GM18519 (cell line): ENCODE data around the gene DDX20.

Experiments used
- ATAC-seq: cut with Tn5 transposase; IDR thresholded peaks from one replicate; pipeline ENCODE4 v1.9.1; 2021; ENCODE audit warnings: mild to moderate bottlenecking, moderate library complexity; ENCODE audit not compliant: unreplicated experiment, low FRiP score

The DDX20 gene

GRCh38 chr1:111747282-111747734, 8.4 kb upstream of the DDX20 start:
- ATAC-seq: no peak

- ATAC-seq: no peak
Observed at GRCh38 chr1:111747947-111748346, 7.8 kb upstream of the DDX20 start.

- no peak for ATAC-seq
Observed at GRCh38 chr1:111749628-111750027, 6.1 kb upstream of the DDX20 start.

GRCh38 chr1:111750856-111751255, 4.8 kb upstream of the DDX20 start:
- no peak for ATAC-seq

- no peak for ATAC-seq
Observed at GRCh38 chr1:111751906-111752575, 3.7 kb upstream of the DDX20 start.

- ATAC-seq: no peak
Observed at GRCh38 chr1:111754984-111755330, 744 bp upstream of the DDX20 start.

- no peak for ATAC-seq
Observed at GRCh38 chr1:111756124-111756513, 418 bp downstream of the DDX20 start.

GRCh38 chr1:111758373-111758772, 2.7 kb downstream of the DDX20 start:
- no peak for ATAC-seq

GRCh38 chr1:111761717-111762116, 6.0 kb downstream of the DDX20 start:
- ATAC-seq: no peak

- ATAC-seq: no peak
Observed at GRCh38 chr1:111762332-111762731, 6.6 kb downstream of the DDX20 start.

GRCh38 chr1:111768023-111768422, 12.3 kb downstream of the DDX20 start:
- ATAC-seq: no peak

GRCh38 chr1:111768625-111769024, 12.9 kb downstream of the DDX20 start:
- no peak for ATAC-seq

GRCh38 chr1:111769517-111770146, 13.9 kb downstream of the DDX20 start:
- no peak for ATAC-seq

GRCh38 chr1:111770916-111771315, 15.2 kb downstream of the DDX20 start:
- ATAC-seq: no peak

GRCh38 chr1:111775966-111776365, 20.3 kb downstream of the DDX20 start:
- no peak for ATAC-seq

GRCh38 chr1:111776391-111776790, 20.7 kb downstream of the DDX20 start:
- no peak for ATAC-seq

GRCh38 chr1:111776861-111777260, 21.2 kb downstream of the DDX20 start:
- ATAC-seq: no peak

- ATAC-seq: no peak
Observed at GRCh38 chr1:111777301-111777700, 21.6 kb downstream of the DDX20 start.

- ATAC-seq: no peak
Observed at GRCh38 chr1:111778066-111778465, 22.4 kb downstream of the DDX20 start.

GRCh38 chr1:111778541-111779051, 22.9 kb downstream of the DDX20 start:
- no peak for ATAC-seq

- no peak for ATAC-seq
Observed at GRCh38 chr1:111779546-111779945, 23.8 kb downstream of the DDX20 start.

GRCh38 chr1:111784273-111784901, 28.7 kb downstream of the DDX20 start:
- no peak for ATAC-seq
